OCI-LY1 (cell line): ENCODE measurements around the gene CACNA2D3.

ENCODE experiments used
- EZH2 ChIP-seq: fragments of 200-600 bp; sonication (generic), shearing (Covaris generic); IDR thresholded peaks from 2 replicates; pipeline ENCODE4 v1.8.0; 2017; ENCODE audit warnings: borderline replicate concordance, mixed run types, mild to moderate bottlenecking, antibody characterized with exemption, low read length, moderate library complexity, mixed read lengths
- TF ChIP-seq, protein P1 (sequence below): fragments of 200-600 bp; sonication (generic), shearing (Covaris generic); IDR thresholded peaks from 2 replicates; pipeline ENCODE4 v1.5.1; 2017; ENCODE audit warnings: mild to moderate bottlenecking, antibody characterized with exemption, low read length, moderate library complexity, mixed read lengths

DNA sequence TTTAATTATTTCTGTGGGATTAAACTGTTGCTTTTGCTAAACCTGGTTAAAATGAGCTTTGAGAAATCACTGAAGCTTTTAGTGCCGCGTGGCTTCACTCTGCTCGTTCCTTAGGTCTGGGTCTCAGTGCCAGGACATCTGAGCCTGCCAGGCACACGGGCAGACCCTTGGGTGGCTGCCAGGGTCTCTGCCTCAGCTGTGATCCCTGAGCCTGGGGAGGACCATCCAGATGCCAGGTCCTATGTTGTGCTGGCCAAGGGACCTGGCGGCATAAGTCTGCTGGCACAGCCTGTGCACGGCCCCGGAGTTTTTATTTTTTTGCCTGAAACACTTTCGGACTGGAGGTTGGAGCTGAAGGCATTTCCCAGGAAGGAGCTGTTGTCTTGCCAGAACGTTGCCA lies 477.4 kb downstream of the CACNA2D3 start:
- TF ChIP-seq, protein P1, sequence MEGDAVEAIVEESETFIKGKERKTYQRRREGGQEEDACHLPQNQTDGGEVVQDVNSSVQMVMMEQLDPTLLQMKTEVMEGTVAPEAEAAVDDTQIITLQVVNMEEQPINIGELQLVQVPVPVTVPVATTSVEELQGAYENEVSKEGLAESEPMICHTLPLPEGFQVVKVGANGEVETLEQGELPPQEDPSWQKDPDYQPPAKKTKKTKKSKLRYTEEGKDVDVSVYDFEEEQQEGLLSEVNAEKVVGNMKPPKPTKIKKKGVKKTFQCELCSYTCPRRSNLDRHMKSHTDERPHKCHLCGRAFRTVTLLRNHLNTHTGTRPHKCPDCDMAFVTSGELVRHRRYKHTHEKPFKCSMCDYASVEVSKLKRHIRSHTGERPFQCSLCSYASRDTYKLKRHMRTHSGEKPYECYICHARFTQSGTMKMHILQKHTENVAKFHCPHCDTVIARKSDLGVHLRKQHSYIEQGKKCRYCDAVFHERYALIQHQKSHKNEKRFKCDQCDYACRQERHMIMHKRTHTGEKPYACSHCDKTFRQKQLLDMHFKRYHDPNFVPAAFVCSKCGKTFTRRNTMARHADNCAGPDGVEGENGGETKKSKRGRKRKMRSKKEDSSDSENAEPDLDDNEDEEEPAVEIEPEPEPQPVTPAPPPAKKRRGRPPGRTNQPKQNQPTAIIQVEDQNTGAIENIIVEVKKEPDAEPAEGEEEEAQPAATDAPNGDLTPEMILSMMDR: no peak
- no peak for TF ChIP-seq EZH2
